ENCODE measurements around the gene IGFBP3. TPM values are rescaled to one million over a fixed set of nuclear protein-coding genes. Genes with fewer than 3 reads are reported as not detected.

The IGFBP3 gene
- total RNA-seq, 1 donor from 2014 or later = 98.7 TPM

DNA sequence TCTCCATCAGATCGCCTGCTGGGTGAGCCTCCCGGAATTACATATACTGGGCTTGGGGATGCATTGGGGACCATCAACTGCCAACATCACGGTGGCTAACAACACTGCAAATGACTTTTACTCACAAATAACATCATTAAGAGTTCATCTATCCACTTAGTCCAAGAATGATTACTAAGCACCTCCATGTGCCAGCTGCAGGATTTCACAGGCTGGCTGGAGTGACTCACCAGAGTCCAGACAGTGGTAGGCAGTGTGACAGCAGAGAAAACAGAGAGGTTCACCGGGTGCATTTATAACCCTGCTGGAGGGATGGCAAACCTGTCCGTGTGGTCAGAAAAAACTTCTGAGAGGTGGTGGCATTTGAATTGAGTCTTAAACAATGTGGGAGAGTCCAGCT lies 3.2 kb upstream of the IGFBP3 start:
- DNase-seq (ENCODE audit: low spot score) = no peak
- intact Hi-C loops (cut with DNase I) = loop anchor here (10.0 kb wide), 4 partner anchors 291 to 1011 kb away; no protein-coding TSS in a partner anchor

DNA sequence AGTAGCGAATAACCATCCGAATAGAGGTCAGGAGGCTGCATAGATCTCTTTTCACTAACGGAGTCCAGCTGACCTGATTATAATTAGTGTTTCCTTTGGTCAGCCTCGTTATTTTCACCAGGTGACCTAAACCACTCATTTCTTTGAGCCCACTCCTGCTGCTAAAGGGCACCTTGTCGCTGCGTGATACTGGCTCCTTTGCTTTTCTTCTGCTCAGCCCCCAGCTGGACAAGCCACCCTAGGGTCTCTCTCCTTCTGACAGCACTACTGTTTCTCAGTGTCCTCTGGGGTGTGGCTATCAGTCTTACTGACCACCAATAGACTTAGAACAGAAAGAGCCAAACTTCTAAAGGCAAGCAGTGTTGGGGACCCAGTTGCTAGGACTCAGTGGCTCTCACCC lies 2.7 kb upstream of the IGFBP3 start:
- intact Hi-C loops (cut with DNase I) = loop anchor here (2.0 to 10.0 kb wide), 5 partner anchors 291 to 1165 kb away; no protein-coding TSS in a partner anchor
- DNase-seq (ENCODE audit: low spot score) = no peak

DNA sequence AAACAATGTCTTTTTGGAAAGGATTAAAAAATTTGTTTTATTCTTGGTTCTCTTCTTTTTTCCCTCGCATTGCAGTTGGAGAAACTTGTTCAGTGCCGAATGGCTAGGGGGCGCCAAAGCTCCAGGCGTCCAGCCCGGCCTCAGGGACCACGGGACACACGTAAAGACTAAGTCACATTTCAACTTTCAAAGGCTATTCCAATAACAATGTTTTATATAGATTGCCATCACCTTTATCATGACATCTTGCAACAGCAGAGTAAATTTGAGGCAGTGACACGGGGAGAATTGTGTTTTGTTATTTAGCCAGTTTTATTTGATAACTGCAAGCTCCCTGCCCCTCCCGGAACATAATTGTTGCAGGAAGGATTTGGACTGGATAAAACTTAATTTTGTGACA lies 2.2 kb upstream of the IGFBP3 start:
- DNase-seq (ENCODE audit: low spot score) = peak; percentile 85
- intact Hi-C loops (cut with DNase I) = loop anchor here (2.0 to 10.0 kb wide), 5 partner anchors 292 to 1166 kb away; no protein-coding TSS in a partner anchor

DNA sequence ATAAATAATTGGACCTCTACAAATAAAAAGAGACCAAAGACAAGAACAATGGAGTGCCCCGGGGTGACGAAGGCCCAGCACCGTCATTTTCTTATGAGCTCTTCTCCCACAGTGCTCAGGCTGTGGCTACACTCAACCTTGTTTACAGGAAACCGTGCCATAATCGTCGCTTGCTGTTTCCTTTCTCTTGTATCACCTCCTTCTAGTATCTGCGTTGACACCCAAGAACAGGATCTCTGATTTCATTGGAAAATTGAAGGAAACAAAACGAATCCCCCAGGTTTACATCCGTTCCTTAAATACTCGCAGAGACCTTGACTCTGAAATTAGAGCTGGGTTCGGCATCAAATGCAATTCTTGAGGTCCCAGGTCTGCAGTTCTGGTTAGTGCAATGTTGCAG lies 1.7 kb upstream of the IGFBP3 start:
- no peak for DNase-seq (ENCODE audit: low spot score)
- intact Hi-C loops (cut with DNase I) = loop anchor here (1.0 to 10.0 kb wide), 6 partner anchors 292 to 1257 kb away; no protein-coding TSS in a partner anchor

DNA sequence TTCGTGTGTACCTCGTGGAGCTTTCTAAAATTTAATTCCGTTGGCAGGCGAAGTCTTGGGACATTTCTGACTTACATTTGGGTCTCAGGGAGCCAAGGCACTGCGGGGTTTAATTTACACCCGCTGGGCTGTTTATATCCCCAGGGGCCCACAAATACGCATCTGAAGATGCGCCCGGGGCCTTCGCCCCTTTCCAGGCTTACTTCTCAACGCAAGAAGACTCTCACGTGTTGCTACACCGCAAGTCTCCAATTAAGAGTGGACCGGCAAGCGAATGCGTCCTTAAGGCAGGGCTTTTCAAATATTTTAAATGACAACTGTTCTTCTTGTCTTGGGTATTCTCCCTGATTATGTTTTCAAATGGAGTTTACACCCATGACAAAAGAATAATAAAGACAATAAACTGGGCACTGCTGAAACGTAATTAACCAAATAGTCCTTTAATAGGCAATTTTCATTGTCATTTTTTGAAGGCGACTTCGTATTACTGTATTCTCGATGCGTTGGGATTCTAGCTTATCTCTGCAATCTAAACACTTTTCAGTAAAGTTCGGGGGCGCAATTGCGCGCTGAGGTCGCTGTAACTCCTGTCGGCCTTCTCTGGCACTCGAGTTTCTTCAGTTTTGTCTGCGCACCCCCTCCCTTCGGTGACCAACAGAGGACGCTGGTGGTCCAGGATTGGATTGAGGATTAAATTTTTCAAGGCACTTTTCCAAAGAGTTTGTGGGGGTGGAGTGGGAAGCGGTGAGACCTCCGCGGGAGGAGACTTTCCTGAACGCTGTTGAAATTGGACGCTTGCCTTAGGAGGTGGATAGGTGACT lies 837 bp upstream of the IGFBP3 start:
- intact Hi-C loops (cut with DNase I) = loop anchor here (1.0 to 10.0 kb wide), 6 partner anchors 293 to 1258 kb away; no protein-coding TSS in a partner anchor

DNA sequence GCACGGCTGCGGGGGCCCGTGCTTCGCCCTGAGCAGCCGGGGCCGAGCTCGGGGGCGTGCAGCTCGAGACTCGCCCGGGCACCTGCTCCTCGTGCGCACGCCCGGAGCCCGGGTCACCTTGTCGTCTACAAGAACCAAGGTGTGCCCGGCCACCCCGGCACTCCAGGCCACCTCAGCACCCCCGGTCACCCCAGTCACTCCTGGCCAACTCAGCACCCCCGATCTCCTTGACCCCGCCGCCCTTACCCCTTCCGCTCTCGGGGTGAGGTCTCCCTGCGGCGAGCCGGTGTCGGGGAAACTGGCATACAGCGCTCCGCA lies 268 bp upstream of the IGFBP3 start:
- DNase-seq (ENCODE audit: low spot score) = no peak
- intact Hi-C loops (cut with DNase I) = loop anchor here (10.0 kb wide), 4 partner anchors 293 to 1013 kb away; no protein-coding TSS in a partner anchor

More for the DNA sequence above, 837 bp upstream of the IGFBP3 start:
- DNase-seq (ENCODE audit: low spot score) = no peak

DNA sequence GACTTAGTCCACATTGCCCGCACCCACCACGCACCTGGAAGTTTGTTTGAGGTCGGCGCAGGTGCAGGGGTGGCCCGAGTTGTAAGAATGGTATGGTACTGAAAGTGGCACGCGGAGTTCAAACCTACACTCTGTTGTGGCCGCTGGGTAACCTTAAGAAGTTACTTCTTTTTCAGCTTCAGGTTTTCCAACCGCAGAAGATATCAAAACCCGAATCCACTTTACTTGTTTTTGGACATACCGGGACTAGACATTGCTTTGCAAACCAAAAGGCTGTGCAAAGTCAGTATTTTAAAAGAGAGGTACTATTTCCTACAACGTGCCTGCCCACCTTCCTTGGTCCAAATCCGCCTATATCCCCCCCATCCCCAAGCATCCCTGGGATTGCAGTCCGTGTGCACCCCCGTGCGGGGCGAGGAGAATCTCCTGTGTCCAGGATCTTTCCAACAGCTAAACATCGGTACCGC lies 1.0 kb downstream of the IGFBP3 start:
- no peak for DNase-seq (ENCODE audit: low spot score)
- intact Hi-C loops (cut with DNase I) = loop anchor here (5.0 to 10.0 kb wide), 6 partner anchors 295 to 1332 kb away; no protein-coding TSS in a partner anchor

DNA sequence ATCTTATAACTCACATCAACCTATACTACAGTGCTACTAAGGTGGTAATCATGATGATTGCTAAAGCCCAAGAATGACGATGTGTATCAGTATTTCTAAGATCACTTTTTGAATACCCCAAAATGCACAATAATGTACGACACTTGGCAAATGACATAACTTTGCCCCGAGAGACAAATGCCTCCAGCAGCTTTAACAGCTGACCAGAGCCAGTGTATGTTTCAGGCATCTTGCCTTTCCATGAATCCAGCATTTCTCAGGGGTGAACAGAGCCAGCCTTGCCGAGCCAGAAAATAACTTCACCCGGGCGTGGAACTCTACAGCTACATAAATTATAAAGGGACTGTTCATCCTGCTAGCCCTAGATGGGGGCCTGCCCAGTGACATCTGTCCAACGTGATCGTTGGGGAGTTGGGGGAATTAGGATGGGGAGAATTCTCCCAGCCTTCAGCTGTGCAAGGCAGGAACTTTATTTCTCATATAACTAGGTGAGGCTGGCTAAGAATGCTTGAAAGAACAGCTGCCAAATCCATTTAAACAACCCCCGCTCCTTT lies 1.8 kb downstream of the IGFBP3 start:
- intact Hi-C loops (cut with DNase I) = loop anchor here (5.0 kb wide), 2 partner anchors 1313 to 1333 kb away; no protein-coding TSS in a partner anchor
- DNase-seq (ENCODE audit: low spot score) = no peak

DNA sequence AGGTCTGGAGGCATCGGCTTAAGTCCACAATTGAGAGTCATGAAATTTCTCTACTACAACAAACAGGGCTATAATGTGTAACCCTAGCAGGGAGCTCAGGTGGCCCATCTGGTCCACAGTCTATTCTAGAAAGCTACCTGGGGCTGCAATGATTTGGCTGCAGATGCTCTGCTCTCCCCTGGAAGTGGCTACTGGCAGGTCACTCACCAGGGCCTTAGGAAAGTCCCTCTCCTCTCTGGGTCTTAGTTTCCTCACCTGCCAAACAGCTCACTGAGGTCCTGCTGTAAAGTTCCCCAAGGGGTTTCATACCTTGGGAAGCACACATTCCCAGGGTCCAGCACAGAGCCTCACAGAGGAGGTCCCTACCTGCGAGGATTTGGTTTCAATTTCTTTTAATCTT lies 2.5 kb downstream of the IGFBP3 start:
- intact Hi-C loops (cut with DNase I) = loop anchor here (5.0 kb wide), 2 partner anchors 1314 to 1334 kb away; no protein-coding TSS in a partner anchor
- no peak for DNase-seq (ENCODE audit: low spot score)

DNA sequence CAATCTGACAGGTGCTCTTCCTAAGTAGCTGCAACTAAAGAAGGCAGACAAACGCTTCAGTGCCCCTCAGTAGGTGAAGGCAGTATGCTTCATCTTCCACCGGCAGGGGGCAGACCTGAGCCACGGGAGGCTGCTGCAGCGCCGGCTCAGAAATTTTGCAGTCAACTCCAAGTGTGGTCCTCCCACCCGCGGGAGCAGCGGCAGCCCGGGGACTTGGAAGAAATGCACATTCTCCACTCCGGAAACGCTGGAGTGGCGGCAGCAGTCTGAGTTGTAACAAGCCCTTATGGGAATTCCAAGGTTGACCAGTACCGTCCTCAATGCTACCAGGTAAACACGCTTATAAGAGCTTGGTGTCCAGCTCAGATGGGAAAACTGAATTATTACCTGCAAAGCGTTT lies 3.4 kb downstream of the IGFBP3 start:
- DNase-seq (ENCODE audit: low spot score) = peak; percentile 85
- intact Hi-C loops (cut with DNase I) = loop anchor here (2.0 to 5.0 kb wide), 3 partner anchors 435 to 1335 kb away; no protein-coding TSS in a partner anchor

DNA sequence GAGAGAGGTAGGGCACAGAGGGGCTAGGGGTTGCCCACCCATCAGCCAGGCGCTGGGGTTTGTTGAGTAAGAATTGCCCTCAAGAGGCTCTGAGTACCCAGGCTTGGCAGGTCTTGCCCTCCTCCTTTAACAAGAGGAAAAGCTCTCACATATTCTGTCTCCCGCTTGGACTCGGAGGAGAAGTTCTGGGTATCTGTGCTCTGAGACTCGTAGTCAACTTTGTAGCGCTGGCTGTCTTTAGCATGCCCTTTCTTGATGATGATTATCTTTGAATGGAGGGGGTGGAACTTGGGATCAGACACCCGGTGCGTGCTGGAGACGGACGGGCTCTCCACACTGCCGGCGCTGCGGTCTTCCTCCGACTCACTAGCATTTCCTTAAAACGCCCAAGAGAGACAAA lies 4.0 kb downstream of the IGFBP3 start:
- no peak for DNase-seq (ENCODE audit: low spot score)
- intact Hi-C loops (cut with DNase I) = loop anchor here (2.0 to 5.0 kb wide), 3 partner anchors 436 to 1335 kb away; no protein-coding TSS in a partner anchor

DNA sequence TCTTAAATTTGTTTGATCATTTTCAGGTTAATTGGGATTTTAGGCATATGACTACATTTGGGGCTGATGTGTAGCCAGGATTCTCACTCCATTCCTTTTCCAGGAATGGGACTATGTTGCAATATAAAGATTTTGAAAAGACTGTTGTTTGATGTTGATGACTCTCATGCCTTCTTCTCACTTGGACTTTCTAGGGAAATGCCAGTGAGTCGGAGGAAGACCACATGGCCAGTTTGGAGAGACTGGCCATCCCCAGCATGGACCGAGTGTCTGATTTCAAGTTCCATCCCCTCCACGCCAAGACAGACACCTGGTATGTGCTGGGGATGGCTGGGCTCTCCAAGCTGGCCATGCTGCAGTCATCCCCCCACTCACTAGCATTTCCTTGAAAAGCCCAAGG lies 5.5 kb downstream of the IGFBP3 start:
- intact Hi-C loops (cut with DNase I) = loop anchor here (2.0 to 5.0 kb wide), 3 partner anchors 437 to 1337 kb away; no protein-coding TSS in a partner anchor

DNA sequence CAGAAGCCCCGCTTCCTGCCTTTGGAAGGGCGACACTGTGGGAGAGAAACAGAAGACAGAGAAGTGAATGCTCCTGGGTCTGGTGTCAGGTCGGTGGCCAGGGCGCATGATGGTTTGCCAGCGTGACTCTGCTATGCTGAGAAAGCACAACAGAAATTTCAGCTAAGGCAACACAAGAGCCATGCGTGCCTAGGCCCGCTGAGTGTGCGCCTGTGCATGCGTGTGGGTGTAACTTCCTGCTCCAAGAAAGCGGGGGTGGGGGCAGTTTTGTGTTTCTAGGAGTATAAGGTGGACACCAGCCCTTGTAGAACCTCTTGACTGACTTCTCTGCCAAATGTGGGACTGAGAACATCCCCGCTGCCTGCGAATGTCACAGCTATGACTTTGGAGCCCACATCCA lies 6.2 kb downstream of the IGFBP3 start:
- intact Hi-C loops (cut with DNase I) = loop anchor here (5.0 kb wide), 2 partner anchors 1317 to 1337 kb away; no protein-coding TSS in a partner anchor
- no peak for DNase-seq (ENCODE audit: low spot score)

More for the DNA sequence above, 5.5 kb downstream of the IGFBP3 start:
- DNase-seq (ENCODE audit: low spot score) = no peak

DNA sequence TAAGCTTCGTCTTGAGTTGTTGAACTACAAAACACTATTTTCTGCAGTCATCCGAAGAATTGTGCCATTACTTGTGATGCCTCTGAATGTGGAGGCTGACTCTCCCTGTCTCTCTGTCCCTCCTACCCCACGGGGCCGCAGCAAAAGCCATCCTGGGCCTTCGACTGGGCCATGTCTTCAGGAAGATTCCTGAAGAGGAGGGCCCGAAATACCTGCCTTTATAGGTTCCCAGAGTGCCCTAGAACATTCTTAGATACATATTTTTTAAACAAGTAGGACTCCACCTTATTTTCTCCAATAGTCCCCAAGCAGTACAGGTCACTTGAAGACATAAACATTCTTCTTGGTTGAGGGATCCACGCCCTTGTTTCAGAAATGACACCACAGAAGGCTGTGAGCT lies 8.1 kb downstream of the IGFBP3 start:
- intact Hi-C loops (cut with DNase I) = no loop called here

DNA sequence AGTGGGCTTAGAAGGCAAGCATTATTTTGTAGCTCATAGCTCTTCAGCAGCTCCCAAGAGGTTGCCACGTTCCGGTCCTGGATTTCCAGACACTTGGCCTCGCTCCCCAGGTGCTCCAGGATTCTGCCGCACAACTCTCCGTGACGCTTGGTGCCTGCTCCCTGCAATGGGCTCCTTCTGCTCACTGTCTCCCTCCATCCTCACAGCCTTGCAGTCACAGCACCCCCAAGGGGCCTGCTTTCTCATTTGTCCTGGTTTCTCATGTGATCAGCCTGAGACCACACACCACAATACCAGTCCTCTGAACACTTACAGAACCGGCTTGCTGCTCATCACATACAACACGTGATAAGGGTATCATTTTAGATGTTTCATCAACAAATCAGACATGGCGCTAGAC lies 9.8 kb downstream of the IGFBP3 start:
- DNase-seq (ENCODE audit: low spot score) = no peak
- intact Hi-C loops (cut with DNase I) = no loop called here

More for the DNA sequence above, 8.1 kb downstream of the IGFBP3 start:
- DNase-seq (ENCODE audit: low spot score) = no peak

DNA sequence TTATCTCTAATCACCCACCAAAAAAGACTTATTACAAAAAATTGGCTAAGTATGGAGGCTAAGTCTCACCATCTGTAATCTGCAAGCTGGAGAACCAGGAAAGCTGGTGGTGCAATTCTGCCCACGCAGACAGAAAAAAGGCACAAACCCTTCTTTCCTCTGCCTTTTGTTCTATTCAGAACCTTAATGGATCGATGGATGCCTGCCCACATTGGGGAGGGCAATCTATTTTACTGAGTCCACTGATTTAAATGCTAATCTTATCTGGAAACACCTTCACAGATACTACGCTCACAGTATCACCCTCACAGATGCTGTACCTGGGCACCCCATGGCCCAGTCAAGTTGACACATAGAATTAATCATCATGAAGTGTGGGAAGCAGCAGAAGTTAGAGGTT lies 10.2 kb downstream of the IGFBP3 start:
- intact Hi-C loops (cut with DNase I) = no loop called here
- no peak for DNase-seq (ENCODE audit: low spot score)

DNA sequence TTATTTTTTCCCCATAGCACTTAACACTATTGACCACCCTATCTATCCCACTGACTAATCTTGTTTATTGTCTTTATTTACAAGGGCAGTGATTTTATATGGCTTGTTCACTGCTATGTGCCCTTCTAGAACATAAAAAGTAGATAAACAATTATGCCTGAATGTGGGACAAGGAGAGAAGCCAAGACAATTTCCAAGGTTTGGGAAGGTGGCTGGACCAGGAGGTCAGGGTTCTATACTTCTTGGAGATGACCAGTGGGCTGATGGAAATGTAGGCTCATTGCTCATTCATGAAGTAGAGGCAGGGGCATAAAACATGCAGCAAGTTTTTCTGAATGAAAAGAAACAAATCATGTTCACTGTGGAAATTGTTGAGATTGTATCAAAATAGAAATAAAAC lies 11.5 kb downstream of the IGFBP3 start:
- intact Hi-C loops (cut with DNase I) = no loop called here
- no peak for DNase-seq (ENCODE audit: low spot score)

DNA sequence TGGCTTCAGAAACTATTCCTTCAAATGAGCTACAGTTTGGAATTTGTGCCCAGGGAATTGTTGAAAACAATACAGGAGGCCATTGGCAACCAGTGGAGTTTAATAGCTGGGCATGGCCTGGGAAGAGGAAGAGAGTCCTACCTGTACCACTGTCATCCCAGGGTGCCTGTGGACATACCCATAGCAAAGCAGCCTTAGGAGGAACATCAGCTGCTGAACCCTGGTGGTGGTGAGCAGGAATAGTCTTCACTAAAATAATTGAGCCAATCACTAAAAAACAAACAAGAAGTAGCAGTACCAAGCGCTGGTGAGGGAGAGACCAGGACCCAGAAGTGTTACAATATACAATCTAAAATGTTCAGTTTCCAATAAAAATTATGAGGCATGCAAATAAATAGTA lies 18.3 kb downstream of the IGFBP3 start:
- DNase-seq (ENCODE audit: low spot score) = no peak
- intact Hi-C loops (cut with DNase I) = no loop called here

DNA sequence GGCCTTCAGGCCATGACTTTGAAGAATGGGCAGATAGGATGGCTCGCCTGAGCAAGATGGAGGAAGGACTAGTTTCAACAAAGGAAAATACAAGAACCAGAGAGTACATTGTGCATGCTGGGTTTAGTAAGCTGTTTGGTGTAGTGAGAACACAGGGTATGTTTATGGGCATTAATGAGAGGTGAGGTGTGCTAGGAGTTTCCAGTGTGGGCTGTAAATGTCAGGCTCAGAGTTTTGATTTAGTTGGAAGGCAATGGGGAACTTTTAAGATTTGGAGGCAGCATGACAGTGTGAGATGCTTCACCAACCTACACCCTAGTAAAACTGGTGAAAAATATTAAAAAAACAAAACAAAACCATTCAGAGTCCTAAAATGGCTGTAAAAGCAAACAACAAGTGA lies 19.5 kb downstream of the IGFBP3 start:
- intact Hi-C loops (cut with DNase I) = no loop called here
- no peak for DNase-seq (ENCODE audit: low spot score)

DNA sequence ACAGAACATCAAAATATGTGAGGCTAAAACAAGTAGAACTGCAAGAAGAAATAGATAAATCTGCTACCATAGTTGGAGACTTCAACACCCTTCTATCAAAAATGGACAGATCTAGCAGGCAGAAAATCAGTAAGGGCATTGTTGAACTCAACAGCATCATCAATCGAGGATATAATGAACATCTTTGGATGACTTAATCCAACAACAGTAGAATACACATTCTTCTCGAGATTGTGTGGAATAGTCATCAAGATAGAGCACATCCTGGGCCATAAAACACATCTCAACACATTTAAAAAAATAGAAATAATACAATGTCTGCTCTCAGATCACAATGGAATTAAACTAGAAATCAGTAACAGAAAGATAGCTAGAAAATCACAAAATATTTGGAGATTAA lies 22.9 kb downstream of the IGFBP3 start:
- intact Hi-C loops (cut with DNase I) = no loop called here
- DNase-seq (ENCODE audit: low spot score) = no peak

Data from cardiac septum (tissue), 1 donor.